CD14-positive monocyte (primary cell): ENCODE measurements around the gene AXL. TPM values are rescaled to one million over a fixed set of nuclear protein-coding genes. Genes with fewer than 3 reads are reported as not detected.

ENCODE experiments used
- DNase-seq, 3 donors: peaks; one replicate each; pipeline ENCODE4 v3.0.0-alpha.2; 2011 to 2022
- H2AFZ ChIP-seq: 2 replicates; pipeline ENCODE4 v1.6.0; 2012; ENCODE audit warnings: mild to moderate bottlenecking, low read depth, low read length, inconsistent platforms; ENCODE audit not compliant: insufficient read depth, poor library complexity, severe bottlenecking
- H3K27ac ChIP-seq, 2 donors: 1 replicate in 1 of 2; 2 replicates in 1 of 2; pipeline ENCODE4 v1.5.1; 2012 to 2013; ENCODE audit warnings: low read length in 2 of 2, control low read depth in 1 of 2, inconsistent platforms in 1 of 2, low read depth in 1 of 2, mild to moderate bottlenecking in 1 of 2
- H3K27me3 ChIP-seq, 2 donors: one replicate each; pipeline versions ENCODE4 v1.6.0 to v1.6.1; 2011 to 2013; ENCODE audit warnings: low read length in 2 of 2; ENCODE audit not compliant: control insufficient read depth in 2 of 2, insufficient read depth in 2 of 2
- H3K36me3 ChIP-seq, 2 donors: replicated peaks in 1 of 2; 1 replicate in 1 of 2; 2 replicates in 1 of 2; pipeline versions ENCODE4 v1.5.1 to v1.6.1; 2012 to 2013; ENCODE audit warnings: low read length in 2 of 2, control low read depth in 1 of 2, inconsistent platforms in 1 of 2, mild to moderate bottlenecking in 1 of 2; ENCODE audit not compliant: insufficient read depth in 2 of 2, control insufficient read depth in 1 of 2
- H3K4me1 ChIP-seq, 2 donors: 1 replicate in 1 of 2; 2 replicates in 1 of 2; pipeline versions ENCODE4 v1.5.1 to v1.6.1; 2012 to 2013; ENCODE audit warnings: low read length in 2 of 2, control low read depth in 1 of 2, inconsistent platforms in 1 of 2, mild to moderate bottlenecking in 1 of 2, moderate library complexity in 1 of 2; ENCODE audit not compliant: insufficient read depth in 2 of 2, control insufficient read depth in 1 of 2
- H3K4me2 ChIP-seq: replicated peaks from 2 replicates; pipeline ENCODE3; 2012; ENCODE audit warnings: low read length, moderate library complexity, mild to moderate bottlenecking; ENCODE audit not compliant: poor library complexity, severe bottlenecking; ENCODE audit errors: extremely low read depth
- H3K4me3 ChIP-seq, 3 experiments: fragments of 200-600 bp in 1 of 3; sonication (generic) in 1 of 3; replicated peaks in 1 of 3; 1 replicate in 2 of 3; 2 replicates in 1 of 3; pipeline ENCODE4 v1.5.1; 2011 to 2013; ENCODE audit warnings: low read length in 3 of 3, mild to moderate bottlenecking in 3 of 3, control low read depth in 2 of 3, low read depth in 2 of 3, inconsistent platforms in 1 of 3, moderate library complexity in 1 of 3
- H3K79me2 ChIP-seq: 2 replicates; pipeline ENCODE4 v1.6.0; 2012; ENCODE audit warnings: mild to moderate bottlenecking, control low read depth, inconsistent platforms, low read length, moderate library complexity; ENCODE audit not compliant: insufficient read depth
- H3K9ac ChIP-seq: 2 replicates; pipeline ENCODE4 v1.6.0; 2017; ENCODE audit warnings: low read length, mild to moderate bottlenecking; ENCODE audit not compliant: insufficient read depth, poor library complexity, severe bottlenecking
- H3K9me3 ChIP-seq, 2 donors: replicated peaks in 1 of 2; 1 replicate in 1 of 2; 2 replicates in 1 of 2; pipeline versions ENCODE4 v1.5.1 to v1.6.1; 2012 to 2013; ENCODE audit warnings: low read length in 2 of 2, control low read depth in 1 of 2; ENCODE audit not compliant: control insufficient read depth in 1 of 2, insufficient read depth in 1 of 2
- H4K20me1 ChIP-seq: 2 replicates; pipeline ENCODE4 v1.6.0; 2012; ENCODE audit warnings: mild to moderate bottlenecking, low read length, control low read depth, moderate library complexity; ENCODE audit not compliant: insufficient read depth
- H3K27ac Mint-ChIP-seq, 7 donors: one replicate each; pipeline ENCODE4 v1.8.0; 2020; ENCODE audit warnings: mild to moderate bottlenecking in 7 of 7, mixed read lengths in 7 of 7, moderate library complexity in 6 of 7, inconsistent platforms in 2 of 7
- H3K27me3 Mint-ChIP-seq, 3 donors: one replicate each; pipeline ENCODE4 v1.8.0; 2021 to 2022; ENCODE audit warnings: low read depth in 3 of 3, mild to moderate bottlenecking in 3 of 3, mixed read lengths in 3 of 3, moderate library complexity in 3 of 3, inconsistent platforms in 1 of 3
- H3K36me3 Mint-ChIP-seq, 2 donors: one replicate each; pipeline ENCODE4 v1.8.0; 2020; ENCODE audit warnings: mixed read lengths in 2 of 2, inconsistent platforms in 1 of 2, mild to moderate bottlenecking in 1 of 2
- H3K4me1 Mint-ChIP-seq: one replicate; pipeline ENCODE4 v1.8.0; 2020; ENCODE audit warnings: mild to moderate bottlenecking, mixed read lengths
- H3K4me3 Mint-ChIP-seq, 2 donors: one replicate each; pipeline ENCODE4 v1.8.0; 2020; ENCODE audit warnings: mild to moderate bottlenecking in 2 of 2, mixed read lengths in 2 of 2, moderate library complexity in 1 of 2
- H3K9me3 Mint-ChIP-seq, 7 donors: one replicate each; pipeline ENCODE4 v1.8.0; 2020 to 2022; ENCODE audit warnings: mixed read lengths in 7 of 7, mild to moderate bottlenecking in 6 of 7, moderate library complexity in 6 of 7, inconsistent platforms in 2 of 7
- WGBS: methylation state at CpG from one replicate; pipeline ENCODE4 v1.1.5; 2013; ENCODE audit warnings: missing lambda C conversion rate; ENCODE audit not compliant: insufficient coverage; 5-methylcytosine and 5-hydroxymethylcytosine counted together
- intact Hi-C, 2 donors: fragments of 100-400 bp; cut with micrococcal nuclease; formaldehyde crosslinking; loops; one replicate each; pipeline versions ENCODE4 v1.15.0 to v1.15.1; 2023
- polyA plus RNA-seq, 3 donors: library from polyadenylated mRNA; depleted of rRNA in 1 of 3; unstranded in 2 of 3; stranded (reverse) in 1 of 3; fragments of 300-500 nt in 2 of 3; fragments of >200 nt in 1 of 3; fragmentation: Illumina TruSeq in 2 of 3; gene quantifications; 1 replicate in 2 of 3; 2 replicates in 1 of 3; pipeline ENCODE4 v1.2.3, GENCODE V29; 2012 to 2021
- TF ChIP-seq, protein P1 (sequence below): fragments of 200-600 bp; IDR thresholded peaks from one replicate; pipeline ENCODE4 v1.8.0; 2022; ENCODE audit warnings: antibody characterized with exemption, mild to moderate bottlenecking

AXL gene
- polyA plus RNA-seq, 3 donors: 0.05 to 0.07 TPM; not detected in 1

DNA sequence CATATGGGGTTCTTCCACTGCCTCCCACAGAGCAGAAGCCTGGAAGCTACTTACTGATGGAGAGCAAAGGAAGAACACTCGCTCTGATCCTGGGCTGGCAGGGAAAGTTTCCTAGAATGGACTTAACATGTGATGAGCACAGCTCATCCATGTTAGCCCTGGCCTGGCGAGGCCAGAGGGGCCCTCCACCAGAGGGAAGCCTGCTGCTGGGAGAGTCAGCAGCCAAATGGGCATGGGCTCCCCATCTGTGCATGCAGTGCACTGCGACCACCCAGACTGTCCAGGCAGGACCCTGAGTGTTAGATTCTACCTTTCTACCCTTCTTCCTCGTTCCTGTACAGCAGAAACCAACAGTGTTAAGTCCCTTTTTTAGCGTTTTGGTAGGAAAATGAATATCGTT, 54.1 kb downstream of the AXL start:
- Histone ChIP-seq H3K36me3 (peaks cover 91 to 99% of the 10 kb centered on the region in 2 donors), H3K9me3 (no peaks in the 10 kb centered on the region), H3K27me3 (no peaks in the 10 kb centered on the region), H3K4me1 (peaks cover 0 to 2% of the 10 kb centered on the region in 2 donors), H3K4me3 (no peak overlapping the region), H4K20me1 (peaks cover 89% of the 10 kb centered on the region), H3K79me2 (peaks cover 73% of the 10 kb centered on the region), H3K4me2 (no peak overlapping the region), H2AFZ (no peak overlapping the region), H3K27ac (peak overlapping the region in 1 of 2 donors; percentile 40), H3K9ac (no peak overlapping the region)
- H3K9me3 Mint-ChIP-seq: no peaks in the 10 kb centered on the region
- peak overlapping the region in 2 of 7 donors; percentile 38 to 47 for H3K27ac Mint-ChIP-seq
- intact Hi-C loops: no loop called here
- no peak overlapping the region for H3K4me3 Mint-ChIP-seq
- peaks cover 0 to 1% (median 0%) of the 10 kb centered on the region in 3 donors for H3K27me3 Mint-ChIP-seq
- WGBS: 100% methylated on average over 2 of the region's 6 CpGs
- TF ChIP-seq, protein P1, sequence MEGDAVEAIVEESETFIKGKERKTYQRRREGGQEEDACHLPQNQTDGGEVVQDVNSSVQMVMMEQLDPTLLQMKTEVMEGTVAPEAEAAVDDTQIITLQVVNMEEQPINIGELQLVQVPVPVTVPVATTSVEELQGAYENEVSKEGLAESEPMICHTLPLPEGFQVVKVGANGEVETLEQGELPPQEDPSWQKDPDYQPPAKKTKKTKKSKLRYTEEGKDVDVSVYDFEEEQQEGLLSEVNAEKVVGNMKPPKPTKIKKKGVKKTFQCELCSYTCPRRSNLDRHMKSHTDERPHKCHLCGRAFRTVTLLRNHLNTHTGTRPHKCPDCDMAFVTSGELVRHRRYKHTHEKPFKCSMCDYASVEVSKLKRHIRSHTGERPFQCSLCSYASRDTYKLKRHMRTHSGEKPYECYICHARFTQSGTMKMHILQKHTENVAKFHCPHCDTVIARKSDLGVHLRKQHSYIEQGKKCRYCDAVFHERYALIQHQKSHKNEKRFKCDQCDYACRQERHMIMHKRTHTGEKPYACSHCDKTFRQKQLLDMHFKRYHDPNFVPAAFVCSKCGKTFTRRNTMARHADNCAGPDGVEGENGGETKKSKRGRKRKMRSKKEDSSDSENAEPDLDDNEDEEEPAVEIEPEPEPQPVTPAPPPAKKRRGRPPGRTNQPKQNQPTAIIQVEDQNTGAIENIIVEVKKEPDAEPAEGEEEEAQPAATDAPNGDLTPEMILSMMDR: no peak
- DNase-seq: no peak
- no peaks in the 10 kb centered on the region for H3K4me1 Mint-ChIP-seq
- H3K36me3 Mint-ChIP-seq: peaks cover 87 to 98% of the 10 kb centered on the region in 2 donors

DNA sequence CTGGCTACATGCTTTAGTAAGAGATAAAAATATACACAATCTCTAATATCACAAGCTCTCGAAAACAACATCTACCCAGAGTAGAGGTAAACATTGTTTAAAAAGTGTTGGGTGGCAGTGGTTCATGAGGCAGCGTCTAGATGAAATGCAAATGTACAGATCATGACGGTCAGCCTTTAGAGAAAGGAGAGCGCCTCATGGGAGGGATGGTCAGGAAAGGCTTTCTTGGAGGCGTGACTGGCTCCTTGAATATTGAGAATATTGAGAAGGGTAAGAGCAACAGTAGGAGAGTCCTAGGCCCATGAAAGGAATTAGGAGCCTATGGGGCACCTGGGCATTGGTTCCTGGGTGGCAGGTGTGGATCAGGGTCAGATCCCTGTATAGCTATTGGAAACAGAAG, 55.8 kb downstream of the AXL start:
- H3K36me3 ChIP-seq: peaks cover 93 to 99% of the 10 kb centered on the region in 2 donors
- no peaks in the 10 kb centered on the region for H3K9me3 ChIP-seq
- no peak for DNase-seq
- H3K4me2 ChIP-seq: no peak overlapping the region
- Mint-ChIP-seq H3K9me3 (no peaks in the 10 kb centered on the region), H3K4me1 (no peaks in the 10 kb centered on the region), H3K27ac (peak overlapping the region in 4 of 7 donors; percentile 39 to 80 (median 56)), H3K36me3 (peaks cover 90 to 96% of the 10 kb centered on the region in 2 donors), H3K27me3 (peaks cover 0 to 1% (median 0%) of the 10 kb centered on the region in 3 donors), H3K4me3 (no peak overlapping the region)
- TF ChIP-seq, protein P1: no peak
- H3K4me3 ChIP-seq: no peak overlapping the region
- no peak overlapping the region for H2AFZ ChIP-seq
- peaks cover 64% of the 10 kb centered on the region for H3K79me2 ChIP-seq
- H3K27me3 ChIP-seq: no peaks in the 10 kb centered on the region
- H3K27ac ChIP-seq: peak overlapping the region in 1 of 2 donors; percentile 41
- peaks cover 0 to 2% of the 10 kb centered on the region in 2 donors for H3K4me1 ChIP-seq
- H3K9ac ChIP-seq: no peak overlapping the region
- peaks cover 91% of the 10 kb centered on the region for H4K20me1 ChIP-seq
- intact Hi-C loops: no loop called here
- WGBS: 94% methylated on average over 3 of the region's 5 CpGs
